Left colon (tissue), 2 donors: ENCODE results near the gene CRYM. TPM values are rescaled to one million over a fixed set of nuclear protein-coding genes. Genes with fewer than 3 reads are reported as not detected.
"Not testable (repeated sequence)": the region's sequence is repeated elsewhere in the genome, so short reads cannot be mapped to it uniquely, and the experiment has no call there.

Experiments used
- ATAC-seq: fragments of 200-7000 bp; cut with Tn5 transposase; one replicate; pipeline ENCODE4 v1.9.1; 2020; ENCODE audit warnings: mild to moderate bottlenecking, moderate library complexity
- DNase-seq, 2 donors: peaks; one replicate each; pipeline ENCODE4 v3.0.0-alpha.2; 2020
- intact Hi-C, 2 donors: fragments of 100-400 bp; cut with DNase I in 1 of 2; cut with micrococcal nuclease in 1 of 2; formaldehyde crosslinking; loops; one replicate each; pipeline versions ENCODE4 v1.11.2 to v1.14.0; 2022; cut with DNase I, micrococcal nuclease
- total RNA-seq, 2 donors: library from RNA; stranded (reverse); fragmentation: NEBNext Ultra II Directional; extraction: Animal tissue kit (Norgen Biotek cat#: 25700); gene quantifications; one replicate each; pipeline ENCODE4 v1.2.1, GENCODE V29; 2021
- donor health status: DM: no; HTN: no; CAD: no.
- donor health status: DM: yes; HTN: yes; CAD: no.

The CRYM gene
- total RNA-seq, 2 donors from 2014 or later, result 12.9 to 15.7 TPM

DNA sequence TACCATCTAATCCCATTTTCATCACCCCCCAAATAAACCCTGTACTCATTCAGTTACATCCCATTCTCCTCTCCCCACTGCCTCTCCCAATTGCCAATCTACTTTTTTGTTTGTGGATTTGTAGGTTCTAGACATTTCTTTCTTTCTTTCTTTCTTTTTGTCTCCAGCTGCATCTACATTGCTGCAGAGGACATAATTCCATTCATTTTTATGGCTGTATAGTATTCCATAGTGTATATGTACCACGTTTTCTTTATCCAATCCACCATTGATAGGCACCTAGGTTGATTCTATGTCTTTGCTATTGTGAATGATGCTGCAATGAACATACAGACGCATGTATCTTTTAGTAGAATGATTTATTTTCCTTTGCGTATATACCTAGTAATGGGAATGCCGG lies 6.3 kb upstream of the CRYM start:
- intact Hi-C loops, result no loop called here
- ATAC-seq (no peak), DNase-seq (no peak)

DNA sequence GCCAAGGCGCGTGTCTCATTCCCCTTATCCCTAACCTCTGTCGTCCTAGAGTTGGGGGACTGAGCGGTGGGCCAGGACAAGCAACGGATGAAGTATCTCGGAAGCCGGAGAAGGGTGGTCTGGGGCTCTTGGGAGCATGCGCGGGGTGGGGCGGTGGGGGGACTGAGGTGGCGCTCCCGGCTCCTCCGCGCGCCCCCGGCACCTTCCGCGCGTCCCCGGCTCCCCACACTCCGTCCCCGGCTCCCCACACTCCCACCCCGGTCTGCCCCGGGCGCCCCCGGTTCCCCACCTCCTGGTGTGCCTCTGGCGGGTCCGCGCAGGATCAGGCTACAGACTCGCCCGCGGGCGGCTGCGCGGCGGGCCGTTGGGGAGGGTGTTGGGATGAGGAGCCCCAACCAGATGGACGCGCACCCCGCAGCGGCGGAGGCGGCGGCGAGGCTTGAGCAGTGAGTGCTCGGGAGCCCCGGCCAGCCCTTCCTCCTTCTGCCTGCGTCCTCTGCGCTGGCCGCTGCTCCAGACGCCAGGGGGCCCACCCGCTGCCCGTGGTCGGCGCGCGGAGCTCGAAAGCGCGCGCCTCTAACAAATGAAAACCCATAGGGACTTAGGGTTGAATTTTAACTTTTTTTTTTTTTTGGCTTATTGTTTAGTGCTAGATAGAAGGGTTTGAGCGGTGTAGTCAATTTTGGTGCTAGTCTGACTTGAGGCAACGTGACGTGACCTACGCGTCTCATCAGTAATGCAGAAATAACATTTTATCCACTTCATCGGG lies 5.6 kb upstream of the CRYM start:
- ATAC-seq, result peak; percentile 97
- intact Hi-C loops, result no loop called here
- peak; percentile 54 to 70 for DNase-seq

- intact Hi-C loops, result no loop called here
- DNase-seq, result no peak
- no peak for ATAC-seq
Measured at GRCh38 chr16:21281698-21282389, 3.8 kb upstream of the CRYM start.

GRCh38 chr16:21279501-21279900 lies 1.4 kb upstream of the CRYM start:
- intact Hi-C loops, result loop anchor here in 1 of 2 donors (10.0 kb wide), 1 partner anchor 95 kb away; no protein-coding TSS in a partner anchor
- ATAC-seq (no peak), DNase-seq (no peak)

- DNase-seq (no peak), ATAC-seq (no peak)
- intact Hi-C loops, result loop anchor here in 1 of 2 donors (10.0 kb wide), 1 partner anchor 92 kb away; no protein-coding TSS in a partner anchor
Measured at GRCh38 chr16:21277045-21277926, 804 bp downstream of the CRYM start.

DNA sequence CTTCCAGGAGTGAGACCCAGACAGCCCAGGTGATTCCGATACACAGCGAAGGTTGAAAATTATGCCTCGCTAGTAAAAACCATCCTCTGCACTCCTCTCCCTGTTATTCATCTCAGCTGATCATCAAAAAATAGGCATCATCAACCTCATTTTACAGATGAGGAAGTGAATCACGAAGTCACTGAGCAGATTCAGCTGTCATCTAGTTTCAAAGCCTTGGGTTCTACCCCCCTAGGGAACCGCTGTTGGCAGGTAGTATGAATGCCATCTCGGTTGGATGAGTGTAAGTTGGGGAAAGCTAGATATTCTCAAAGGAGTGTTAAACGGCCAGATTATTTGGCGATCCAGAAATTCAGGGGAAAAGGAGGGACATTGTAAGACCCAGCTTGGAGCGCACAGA lies 2.0 kb downstream of the CRYM start:
- intact Hi-C loops, result loop anchor here in 1 of 2 donors (10.0 kb wide), 1 partner anchor 91 kb away; no protein-coding TSS in a partner anchor
- DNase-seq (no peak), ATAC-seq (no peak)

GRCh38 chr16:21275529-21275928 lies 2.6 kb downstream of the CRYM start:
- intact Hi-C loops, result loop anchor here in 1 of 2 donors (10.0 kb wide), 1 partner anchor 91 kb away; no protein-coding TSS in a partner anchor

GRCh38 chr16:21274172-21274726 lies 3.8 kb downstream of the CRYM start:
- no peak for DNase-seq
- intact Hi-C loops, result loop anchor here in 1 of 2 donors (10.0 kb wide), 1 partner anchor 89 kb away; no protein-coding TSS in a partner anchor
- ATAC-seq, result no peak

More at GRCh38 chr16:21275529-21275928, 2.6 kb downstream of the CRYM start:
- no peak for ATAC-seq
- no peak for DNase-seq

GRCh38 chr16:21272763-21273162 lies 5.3 kb downstream of the CRYM start:
- not testable (repeated sequence) for DNase-seq, ATAC-seq
- intact Hi-C loops, result loop anchor here in 1 of 2 donors (10.0 kb wide), 1 partner anchor 88 kb away; no protein-coding TSS in a partner anchor

DNA sequence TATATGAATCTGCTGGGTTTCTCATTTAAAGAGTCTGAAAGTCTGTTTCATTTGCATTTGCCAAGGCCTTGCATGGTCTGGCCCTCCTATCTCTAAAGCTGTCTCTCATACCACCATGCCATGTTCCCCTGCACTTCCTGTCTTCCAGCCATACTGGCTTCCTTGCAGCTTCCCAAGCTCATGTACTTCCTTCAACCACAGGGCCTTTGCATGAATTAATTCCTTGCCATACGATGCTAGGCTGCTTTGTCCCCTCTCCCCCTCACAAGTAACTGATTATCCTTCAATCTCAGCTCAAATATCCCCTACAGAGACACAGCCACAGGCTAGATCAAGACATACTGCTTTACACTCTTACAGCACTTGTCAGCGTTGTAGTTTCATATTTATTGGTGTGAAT lies 5.8 kb downstream of the CRYM start:
- intact Hi-C loops, result loop anchor here in 1 of 2 donors (10.0 kb wide), 1 partner anchor 87 kb away; no protein-coding TSS in a partner anchor
- DNase-seq (no peak), ATAC-seq (no peak)

DNA sequence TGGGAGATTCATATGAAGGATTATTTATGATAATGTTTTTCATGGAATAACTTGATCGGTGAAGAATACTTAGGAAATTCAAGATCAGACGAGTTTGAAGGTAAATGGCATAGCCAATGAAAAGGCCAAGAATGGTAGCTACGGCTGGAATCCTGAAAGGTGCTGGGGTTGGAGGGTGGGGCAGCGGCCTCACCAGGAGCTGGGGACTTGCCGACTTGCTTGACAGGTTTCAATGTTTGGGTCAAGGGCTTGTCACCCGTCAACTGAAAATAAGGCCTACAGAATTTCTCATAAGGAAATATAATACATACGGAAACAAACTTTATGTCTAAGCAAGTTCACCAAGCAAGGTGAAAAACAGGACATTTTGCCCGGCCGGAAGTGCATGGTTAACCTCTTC lies 9.9 kb downstream of the CRYM start:
- ATAC-seq, result no peak
- DNase-seq, result no peak
- intact Hi-C loops, result no loop called here

GRCh38 chr16:21267298-21267697 lies 10.8 kb downstream of the CRYM start:
- DNase-seq (no peak), ATAC-seq (no peak)
- intact Hi-C loops, result no loop called here

DNA sequence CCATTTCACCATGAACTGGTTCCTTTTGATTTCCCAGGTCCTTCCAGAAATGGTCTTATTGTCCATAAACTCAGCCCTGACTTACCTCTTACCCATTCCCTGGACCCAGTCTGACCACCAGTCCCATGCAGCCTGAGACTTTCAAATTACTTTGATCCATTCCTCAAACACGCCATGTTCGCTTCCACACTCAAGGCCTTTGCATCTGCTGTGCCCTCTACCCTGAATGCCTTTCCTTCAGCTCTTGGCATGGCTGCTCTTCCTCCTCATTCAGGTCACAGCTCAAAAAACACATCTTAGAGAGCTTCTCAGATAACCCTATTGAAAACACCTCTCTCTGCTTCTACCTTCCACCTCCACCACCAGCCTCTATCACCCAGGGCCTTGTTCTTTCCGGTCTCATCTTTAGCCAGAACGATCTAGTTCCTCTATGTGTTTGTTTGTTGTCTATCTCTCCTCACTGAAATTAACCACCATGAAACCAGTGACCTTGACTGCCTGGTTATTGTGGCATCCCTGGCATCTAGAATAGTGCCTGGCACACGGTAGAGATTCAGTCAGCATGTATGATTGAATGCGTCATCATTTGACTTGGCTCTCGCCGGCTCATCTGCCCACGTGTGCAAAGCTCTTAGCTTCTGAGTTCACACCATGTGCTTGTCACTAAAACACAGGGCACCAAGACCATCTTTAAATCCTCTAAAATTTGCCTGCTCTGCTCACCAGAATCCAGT lies 12.8 kb downstream of the CRYM start:
- no peak for DNase-seq
- no peak for ATAC-seq
- intact Hi-C loops, result no loop called here

DNA sequence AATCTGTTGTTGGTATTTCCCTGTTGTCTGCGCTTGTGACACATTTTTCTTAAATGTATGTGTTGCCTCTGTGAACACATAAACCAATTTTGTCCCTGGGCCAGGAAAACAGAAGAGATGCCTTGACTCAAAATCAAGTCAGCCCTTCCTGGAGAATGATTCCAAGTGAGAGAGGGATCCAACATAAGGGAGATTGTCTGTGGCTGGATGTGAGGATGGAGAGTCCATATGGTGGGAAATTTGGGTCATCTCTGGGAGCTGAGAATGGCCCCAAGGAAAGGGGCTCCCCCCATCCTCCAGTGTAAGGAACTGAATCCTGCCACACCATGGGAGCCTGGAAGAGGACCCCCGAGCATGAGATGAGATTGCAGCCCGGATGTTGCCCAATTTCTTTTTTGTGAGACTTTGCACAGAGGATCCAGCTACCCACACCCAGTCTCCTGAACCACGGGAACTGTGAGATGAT lies 13.5 kb downstream of the CRYM start:
- ATAC-seq (no peak), DNase-seq (no peak)
- intact Hi-C loops, result no loop called here

DNA sequence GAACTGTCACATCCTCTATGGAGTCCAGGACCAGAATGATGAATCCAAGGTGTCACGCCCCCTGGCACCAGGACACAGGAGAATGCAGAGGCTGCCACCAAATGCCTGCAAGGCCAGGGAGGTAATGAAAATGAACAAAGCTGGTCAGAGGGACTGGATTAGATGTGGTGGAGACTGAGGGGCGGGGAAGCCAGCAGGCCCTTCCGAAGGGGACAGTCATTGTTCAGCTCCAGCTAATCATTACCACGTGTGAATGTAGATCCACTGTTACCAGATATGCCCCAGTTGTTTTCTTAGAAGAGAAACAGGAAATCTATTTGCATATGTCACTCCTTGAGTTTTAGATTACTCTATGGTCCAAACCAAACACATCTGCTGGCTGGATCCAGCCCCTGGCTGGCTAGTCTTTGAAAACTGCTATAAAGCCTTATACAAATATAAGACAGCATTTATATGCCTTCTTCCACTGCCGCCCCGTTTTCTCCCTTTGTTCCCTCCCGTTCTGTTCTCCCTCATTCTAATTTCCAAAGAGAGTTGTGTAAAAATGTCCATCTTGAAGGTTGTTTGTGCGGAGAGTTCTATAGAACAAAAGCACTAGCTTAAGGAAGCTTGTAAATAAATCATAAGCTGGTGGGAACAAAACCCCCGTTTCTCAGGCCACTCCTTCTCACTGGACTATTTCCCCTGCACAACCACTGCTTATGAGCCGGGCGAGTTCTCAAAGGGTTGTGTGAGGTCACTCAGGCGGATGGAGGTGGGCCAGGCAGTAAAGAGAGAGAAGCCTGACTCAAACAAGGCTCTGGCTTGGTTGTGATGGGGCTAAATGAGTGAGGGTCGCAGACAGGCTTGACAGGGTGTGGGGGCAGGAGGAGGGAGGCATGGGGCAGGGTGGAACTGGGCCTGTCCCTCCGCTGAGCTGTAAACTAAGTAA lies 14.2 kb downstream of the CRYM start:
- DNase-seq, result peak; percentile 46 to 62
- peak; percentile 70 for ATAC-seq
- intact Hi-C loops, result no loop called here

GRCh38 chr16:21262779-21263639 lies 15.1 kb downstream of the CRYM start:
- no peak for ATAC-seq
- no peak for DNase-seq
- intact Hi-C loops, result no loop called here
